AG04450 (cell line): ENCODE measurements around the gene NEDD8. TPM values are rescaled to one million over a fixed set of nuclear protein-coding genes. Genes with fewer than 3 reads are reported as not detected.

Experiments used
- CTCF ChIA-PET: fragments of 300-600, 350-600 bp; formaldehyde crosslinking; extraction: SDS; loops from one replicate; lab custom pipeline; 2022; ENCODE audit warnings: antibody characterized with exemption, inconsistent platforms; lab: Charles Lee
- POLR2A ChIA-PET: fragments of 350-600 bp; formaldehyde crosslinking; extraction: SDS; loops from one replicate; lab custom pipeline; 2021; ENCODE audit warnings: antibody characterized with exemption, inconsistent platforms; lab: Yijun Ruan, JAX
- DNase-seq: peaks from one replicate; pipeline ENCODE4 v3.0.0-alpha.2; 2011; ENCODE audit warnings: low read depth, low spot score
- H3K27ac ChIP-seq: one replicate; pipeline ENCODE4 v1.5.1; 2012; ENCODE audit warnings: low read depth, low read length, control low read depth
- H3K27me3 ChIP-seq: one replicate; pipeline ENCODE4 v1.6.0; 2012; ENCODE audit warnings: low read length; ENCODE audit not compliant: control insufficient read depth, insufficient read depth
- H3K4me3 ChIP-seq: 2 replicates; pipeline ENCODE4 v1.5.1; 2011; ENCODE audit warnings: mild to moderate bottlenecking, low read depth, low read length, control low read depth
- H3K9me3 ChIP-seq: 2 replicates; pipeline ENCODE4 v1.5.1; 2012; ENCODE audit warnings: low read length; ENCODE audit not compliant: control insufficient read depth, insufficient read depth
- polyA plus RNA-seq: library from polyadenylated mRNA; depleted of rRNA; stranded (reverse); fragments of >200 nt; gene quantifications from 2 replicates; pipeline ENCODE4 v1.2.3, GENCODE V29; 2011; rRNA removed
- small RNA-seq: library from RNA; depleted of rRNA; stranded (forward); fragments of <200 nt; gene quantifications from one replicate; pipeline ENCODE3, GENCODE V24; 2012; ENCODE audit warnings: low read depth; ENCODE audit not compliant: insufficient read length
- TF ChIP-seq, protein P1 (sequence below): IDR thresholded peaks from 2 replicates; pipeline ENCODE4 v1.5.1; 2011; ENCODE audit warnings: low read depth, low read length, control low read depth, inconsistent platforms

Gene NEDD8
- polyA plus RNA-seq, 1 experiment: 363 TPM

DNA sequence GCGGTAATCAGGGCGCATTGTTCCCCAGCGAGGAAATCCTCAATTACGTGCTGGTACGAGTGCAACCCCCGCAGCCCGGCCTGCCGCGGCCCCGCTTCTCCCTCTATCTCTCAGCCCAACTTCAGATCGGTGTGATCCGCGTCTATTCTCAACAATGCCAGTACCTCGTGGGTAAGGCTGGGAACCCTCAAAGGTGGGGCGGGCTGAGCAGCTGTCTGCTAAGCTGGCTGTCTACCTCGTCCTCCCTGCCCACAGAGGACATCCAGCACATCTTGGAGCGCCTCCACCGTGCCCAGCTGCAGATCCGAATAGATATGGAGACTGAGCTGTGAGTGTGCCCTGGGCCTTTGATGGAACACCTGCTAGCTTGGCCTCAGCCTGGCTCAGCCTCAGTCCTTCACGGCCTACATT, 59.3 kb downstream of the NEDD8 start:
- ChIA-PET CTCF (interaction anchor here (2.0 kb wide), 1 partner anchor 12 kb away, joined by 8 read pairs; the partner anchor contains the start of gene IRF9), POLR2A (no interaction called here)
- no peak overlapping the region for H3K27ac ChIP-seq
- no peaks in the 10 kb centered on the region; the same call in 1 of the 2 replicates for H3K9me3 ChIP-seq
- no peak overlapping the region for H3K4me3 ChIP-seq
- TF ChIP-seq, protein P1, sequence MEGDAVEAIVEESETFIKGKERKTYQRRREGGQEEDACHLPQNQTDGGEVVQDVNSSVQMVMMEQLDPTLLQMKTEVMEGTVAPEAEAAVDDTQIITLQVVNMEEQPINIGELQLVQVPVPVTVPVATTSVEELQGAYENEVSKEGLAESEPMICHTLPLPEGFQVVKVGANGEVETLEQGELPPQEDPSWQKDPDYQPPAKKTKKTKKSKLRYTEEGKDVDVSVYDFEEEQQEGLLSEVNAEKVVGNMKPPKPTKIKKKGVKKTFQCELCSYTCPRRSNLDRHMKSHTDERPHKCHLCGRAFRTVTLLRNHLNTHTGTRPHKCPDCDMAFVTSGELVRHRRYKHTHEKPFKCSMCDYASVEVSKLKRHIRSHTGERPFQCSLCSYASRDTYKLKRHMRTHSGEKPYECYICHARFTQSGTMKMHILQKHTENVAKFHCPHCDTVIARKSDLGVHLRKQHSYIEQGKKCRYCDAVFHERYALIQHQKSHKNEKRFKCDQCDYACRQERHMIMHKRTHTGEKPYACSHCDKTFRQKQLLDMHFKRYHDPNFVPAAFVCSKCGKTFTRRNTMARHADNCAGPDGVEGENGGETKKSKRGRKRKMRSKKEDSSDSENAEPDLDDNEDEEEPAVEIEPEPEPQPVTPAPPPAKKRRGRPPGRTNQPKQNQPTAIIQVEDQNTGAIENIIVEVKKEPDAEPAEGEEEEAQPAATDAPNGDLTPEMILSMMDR: no peak
- H3K27me3 ChIP-seq: no peaks in the 10 kb centered on the region
- no peak for DNase-seq

DNA sequence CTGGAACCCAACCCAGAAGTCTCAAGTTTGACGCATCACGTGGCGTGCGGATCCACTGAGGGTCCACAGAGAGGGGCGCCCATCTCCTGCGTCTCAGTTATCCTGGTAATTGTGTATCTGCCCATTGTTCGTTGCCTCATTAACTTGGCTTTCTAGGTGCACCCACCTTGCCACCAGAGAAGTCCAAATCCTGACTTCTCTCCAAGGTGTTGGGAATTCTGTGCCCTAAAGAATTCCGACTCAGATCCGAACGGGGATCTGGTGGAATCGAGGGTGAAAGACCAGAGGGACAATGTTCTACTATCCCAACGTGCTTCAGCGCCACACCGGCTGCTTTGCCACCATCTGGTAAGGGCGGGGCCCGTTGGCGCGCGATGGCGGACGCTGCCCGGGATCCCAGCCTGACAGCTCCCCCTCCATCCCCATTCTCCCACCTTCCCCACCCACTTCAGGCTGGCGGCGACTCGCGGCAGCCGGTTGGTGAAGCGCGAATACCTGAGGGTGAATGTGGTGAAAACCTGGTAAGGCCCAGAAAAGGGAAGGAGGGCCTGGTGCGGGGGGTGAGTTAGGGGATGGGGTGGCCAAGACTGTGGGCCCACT, 59.8 kb downstream of the NEDD8 start:
- Histone ChIP-seq H3K9me3 (no peaks in the 10 kb centered on the region; the same call in 1 of the 2 replicates), H3K27me3 (no peaks in the 10 kb centered on the region), H3K4me3 (peak overlapping the region; percentile 37), H3K27ac (no peak overlapping the region)
- POLR2A ChIA-PET: interaction anchor here (1.0 kb wide), 1 partner anchor 11 kb away, joined by 4 read pairs; the partner anchor contains the start of gene IRF9
- CTCF ChIA-PET: interaction anchor here (2.0 kb wide), 1 partner anchor 11 kb away, joined by 8 read pairs; the partner anchor contains the start of gene IRF9
- DNase-seq: no peak
- TF ChIP-seq, protein P1: no peak

DNA sequence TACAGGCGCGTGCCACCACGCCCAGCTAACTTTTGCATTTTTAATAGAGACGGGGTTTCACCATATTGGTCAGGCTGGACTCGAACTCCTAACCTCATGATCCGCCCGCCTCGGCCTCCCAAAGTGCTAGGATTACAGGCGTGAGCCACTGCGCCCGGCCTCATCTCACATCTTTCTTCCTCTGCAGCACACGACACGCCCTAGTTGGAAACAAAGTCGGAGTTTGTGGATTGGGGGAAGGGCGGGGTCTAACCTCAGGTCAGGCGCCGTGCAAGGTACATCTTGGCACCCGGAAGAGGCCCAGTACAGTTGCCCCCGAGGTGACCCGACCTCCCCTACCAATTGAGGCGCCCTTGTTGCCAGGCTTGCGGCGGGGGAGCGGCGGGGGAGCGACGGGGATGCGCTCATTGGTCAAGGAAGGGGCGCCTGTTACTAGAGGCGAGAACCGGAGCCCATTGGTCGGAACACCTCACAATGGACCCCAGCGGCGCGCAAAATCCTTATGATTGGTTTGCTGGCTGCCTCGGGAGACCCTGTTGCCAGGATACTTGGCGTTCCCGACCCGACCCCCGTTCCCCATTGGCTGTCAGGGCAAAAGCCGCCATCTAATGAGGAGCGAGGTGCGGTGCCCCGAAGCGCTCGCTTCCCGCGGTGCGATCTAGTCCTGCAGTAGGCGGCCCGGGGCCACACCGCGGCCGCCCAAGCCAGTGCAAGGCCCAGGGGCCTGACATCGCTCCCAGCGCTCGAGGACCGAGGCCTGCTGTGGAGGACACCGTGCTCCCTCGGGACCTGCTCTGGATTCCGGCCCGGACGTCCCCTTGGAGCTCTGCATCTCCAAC, 60.5 kb downstream of the NEDD8 start, which contains the start of gene REC8:
TSS of gene REC8 (plus strand) at position 659 of the 839 bp plus-strand sequence. CDS start 473 bp downstream, outside the sequence.
- TF ChIP-seq, protein P1: no peak
- Histone ChIP-seq H3K27ac (no peak within 1 kb of the TSS), H3K9me3 (no peaks in the 10 kb centered on the region; the same call in 1 of the 2 replicates), H3K4me3 (peak within 1 kb of the TSS; percentile 37), H3K27me3 (no peaks in the 10 kb centered on the region)
- CTCF ChIA-PET: interaction anchor here (1.9 to 2.0 kb wide), 2 partner anchors 10 kb away, joined by 8 to 19 read pairs; partner anchors contain the start of gene IRF9
- POLR2A ChIA-PET: interaction anchor here (1.0 kb wide), 1 partner anchor 11 kb away, joined by 4 read pairs; the partner anchor contains the start of gene IRF9
- DNase-seq: no peak

DNA sequence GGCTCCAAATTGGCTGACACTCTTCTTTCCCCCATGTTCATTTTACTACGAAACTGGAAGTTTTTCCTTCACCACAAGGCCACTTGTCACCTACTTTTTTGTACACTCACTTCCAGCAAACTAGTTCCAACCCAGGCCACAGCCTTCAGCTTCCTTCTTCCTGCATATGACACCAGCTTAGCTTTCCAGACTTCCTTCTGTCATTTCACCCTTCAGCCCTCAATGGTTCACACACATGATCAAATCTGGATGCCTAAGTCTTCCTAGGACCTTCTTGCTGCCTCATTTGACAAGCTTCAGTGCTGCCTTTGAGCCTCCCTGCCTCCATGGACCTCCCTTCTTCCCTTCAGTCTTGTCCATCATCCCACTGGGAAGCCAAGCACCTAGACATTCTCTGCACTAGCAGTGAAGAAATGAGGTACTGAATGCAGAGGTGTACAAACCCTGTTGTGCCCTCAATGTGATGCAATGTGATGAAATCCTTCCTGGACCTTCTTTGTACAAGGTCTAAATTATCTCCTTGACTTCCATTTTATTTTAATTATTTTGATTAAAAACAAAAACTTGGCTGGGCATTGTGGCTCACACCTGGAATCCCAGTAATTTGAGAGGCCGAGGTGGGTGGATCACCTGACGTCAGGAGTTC, 64.6 kb downstream of the NEDD8 start:
- no peaks in the 10 kb centered on the region; the same call in 1 of the 2 replicates for H3K9me3 ChIP-seq
- ChIA-PET POLR2A (interaction anchor here (0.9 kb wide), 1 partner anchor 46 kb away, joined by 9 read pairs; the partner anchor contains the start of gene CHMP4A), CTCF (interaction anchor here (1.1 kb wide), 1 partner anchor 141 kb away, joined by 3 read pairs; no protein-coding TSS in a partner anchor)
- no peak for DNase-seq
- no peak overlapping the region for H3K27ac ChIP-seq
- no peaks in the 10 kb centered on the region for H3K27me3 ChIP-seq
- H3K4me3 ChIP-seq: no peak overlapping the region
- TF ChIP-seq, protein P1: no peak

Small RNA genes within 50 kb of the gene (small RNA-seq; reads per million reads assigned to genes)
- gene AL136295.4: not detected
- not detected for gene CHMP4A
- not detected for gene IPO4
- gene MDP1: not detected

Other genes with a start within 250 kb of the NEDD8 start
- 14.8 and 17.5 TPM in 2 replicates for gene DHRS4L2, start 243.4 kb downstream of the NEDD8 start, polyA plus RNA-seq
- 0.02 TPM in 1 of 2 replicates, not detected in the other for gene CARMIL3, start 180.4 kb downstream of the NEDD8 start, polyA plus RNA-seq
- not detected in 2 replicates for gene CPNE6, start 160.8 kb downstream of the NEDD8 start, polyA plus RNA-seq
- gene PCK2, start 138.1 kb downstream of the NEDD8 start, polyA plus RNA-seq: 47.0 and 59.9 TPM in 2 replicates
- 29.7 and 32.5 TPM in 2 replicates for gene DCAF11, start 117.6 kb downstream of the NEDD8 start, polyA plus RNA-seq
- 0.41 and 0.46 TPM in 2 replicates for gene NRL, start 117.4 kb downstream of the NEDD8 start, polyA plus RNA-seq
- gene FITM1, start 101.7 kb downstream of the NEDD8 start, polyA plus RNA-seq: 0.07 TPM in 1 of 2 replicates, not detected in the other
- 80.0 and 94.9 TPM in 2 replicates for gene PSME1, start 96.2 kb downstream of the NEDD8 start, polyA plus RNA-seq
- 4.4 and 6.3 TPM in 2 replicates for gene EMC9, start 90.8 kb downstream of the NEDD8 start, polyA plus RNA-seq
- 191 and 208 TPM in 2 replicates for gene PSME2, start 85.8 kb downstream of the NEDD8 start, polyA plus RNA-seq
- gene RNF31, start 84.9 kb downstream of the NEDD8 start, polyA plus RNA-seq: 7.4 and 14.4 TPM in 2 replicates
- 48.4 and 55.1 TPM in 2 replicates for gene IRF9, start 71.1 kb downstream of the NEDD8 start, polyA plus RNA-seq
- gene REC8, start 60.3 kb downstream of the NEDD8 start, polyA plus RNA-seq: 1.5 and 2.5 TPM in 2 replicates
- gene IPO4, start 43.6 kb downstream of the NEDD8 start, polyA plus RNA-seq: 15.2 and 20.9 TPM in 2 replicates
- gene TM9SF1, start 36.9 kb downstream of the NEDD8 start, polyA plus RNA-seq: 41.7 and 44.9 TPM in 2 replicates
- not detected in 2 replicates for gene TSSK4, start 26.7 kb downstream of the NEDD8 start, polyA plus RNA-seq
- gene CHMP4A, start 18.9 kb downstream of the NEDD8 start, polyA plus RNA-seq: 48.0 and 55.7 TPM in 2 replicates
- 14.9 and 16.1 TPM in 2 replicates for gene MDP1, start 16.3 kb downstream of the NEDD8 start, polyA plus RNA-seq
- 89.2 and 95.6 TPM in 2 replicates for gene GMPR2, start 562 bp upstream of the NEDD8 start, polyA plus RNA-seq
- gene TINF2, start 10.3 kb upstream of the NEDD8 start, polyA plus RNA-seq: 38.2 and 38.4 TPM in 2 replicates
- gene TGM1, start 30.8 kb upstream of the NEDD8 start, polyA plus RNA-seq: 0.97 and 1.4 TPM in 2 replicates
- gene RABGGTA, start 39.2 kb upstream of the NEDD8 start, polyA plus RNA-seq: 17.9 and 24.7 TPM in 2 replicates
- gene DHRS1, start 67.4 kb upstream of the NEDD8 start, polyA plus RNA-seq: 33.8 and 36.6 TPM in 2 replicates
- gene NOP9, start 67.5 kb upstream of the NEDD8 start, polyA plus RNA-seq: 12.0 and 13.7 TPM in 2 replicates
- 0.31 and 0.48 TPM in 2 replicates for gene CIDEB, start 75.6 kb upstream of the NEDD8 start, polyA plus RNA-seq
- gene LTB4R2, start 77.8 kb upstream of the NEDD8 start, polyA plus RNA-seq: 0.91 and 0.93 TPM in 2 replicates
- gene LTB4R, start 79.1 kb upstream of the NEDD8 start, polyA plus RNA-seq: 0.98 and 1.2 TPM in 2 replicates
- 0.04 TPM in 1 of 2 replicates, not detected in the other for gene ADCY4, start 102.7 kb upstream of the NEDD8 start, polyA plus RNA-seq
- 0.09 TPM in 1 of 2 replicates, not detected in the other for gene RIPK3, start 107.6 kb upstream of the NEDD8 start, polyA plus RNA-seq
- 35.7 and 42.0 TPM in 2 replicates for gene NFATC4, start 135.8 kb upstream of the NEDD8 start, polyA plus RNA-seq
- 10.4 and 10.5 TPM in 2 replicates for gene NYNRIN, start 166.6 kb upstream of the NEDD8 start, polyA plus RNA-seq
- 1.8 and 2.3 TPM in 2 replicates for gene CBLN3, start 197.3 kb upstream of the NEDD8 start, polyA plus RNA-seq
- gene KHNYN, start 197.6 kb upstream of the NEDD8 start, polyA plus RNA-seq: 16.8 and 17.6 TPM in 2 replicates
- gene SDR39U1, start 210.4 kb upstream of the NEDD8 start, polyA plus RNA-seq: 22.9 and 24.9 TPM in 2 replicates